ENCODE data around the gene CLMN.
"Not testable (repeated sequence)": the region's sequence is repeated elsewhere in the genome, so short reads cannot be mapped to it uniquely, and the experiment has no call there.

The CLMN gene

DNA sequence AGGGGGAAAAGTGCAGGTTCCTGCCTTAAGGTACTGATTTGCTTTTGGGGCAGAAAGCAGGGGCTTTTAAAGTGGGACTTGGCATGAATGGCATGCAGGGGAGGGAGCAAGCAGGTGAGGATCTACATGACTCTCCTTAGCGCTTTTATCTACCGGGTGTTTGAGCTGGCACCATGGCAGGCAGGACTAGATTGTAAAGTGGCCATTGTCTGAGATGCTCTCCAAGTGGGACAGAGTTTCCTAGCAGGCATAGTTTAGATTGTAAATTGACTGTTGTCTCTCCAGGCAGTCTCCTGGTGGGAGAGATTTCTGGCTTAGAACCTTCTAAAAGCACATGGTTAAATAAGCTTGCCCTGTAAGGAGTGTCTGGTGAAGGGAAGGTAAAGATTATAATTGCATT, 157.1 kb downstream of the CLMN start:
- no peak for DNase-seq (ENCODE audit: low spot score)

DNA sequence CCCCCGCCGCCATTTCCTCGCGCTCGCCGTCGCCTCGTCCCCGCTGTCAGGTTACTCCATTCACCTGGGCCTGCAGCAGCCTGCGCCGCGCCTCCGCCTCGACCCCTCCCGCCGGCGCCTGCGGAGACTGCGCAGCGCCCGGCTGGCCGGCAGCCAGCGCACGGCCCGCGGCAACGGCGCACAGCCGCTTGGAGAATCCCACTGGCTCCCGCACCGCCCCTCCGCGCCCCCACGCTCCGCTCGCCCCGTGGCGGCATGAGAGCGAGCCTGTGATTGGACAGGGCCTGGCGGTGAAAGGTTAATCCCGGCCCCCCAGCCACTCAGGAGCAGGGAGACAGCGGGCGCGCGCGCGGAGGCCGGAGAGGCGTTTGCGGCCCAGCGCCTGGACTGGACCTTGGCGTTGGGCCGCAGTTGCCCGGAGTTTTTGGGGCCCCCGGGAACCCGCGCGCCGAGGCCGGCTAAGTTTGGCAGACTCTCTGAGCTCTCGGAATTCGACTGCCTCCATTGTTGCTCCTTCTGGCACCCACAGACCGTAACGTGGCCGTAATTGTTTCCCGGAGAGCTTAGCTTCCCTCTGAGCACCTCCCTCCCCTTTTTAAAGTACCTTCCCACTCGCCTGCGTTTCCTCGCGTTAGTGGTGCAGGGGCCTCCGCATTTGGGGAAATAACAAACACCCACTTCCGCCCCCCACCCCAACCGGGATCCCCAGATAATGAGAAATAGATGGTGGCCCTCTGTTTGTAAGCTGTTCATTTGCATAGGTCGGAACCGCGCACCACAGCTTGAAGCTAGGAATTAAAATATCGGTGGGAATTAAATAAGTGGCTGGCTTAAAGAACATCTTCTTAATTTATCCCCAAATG, 162.2 kb downstream of the CLMN start, which contains the start of gene DICER1:
TSS of gene DICER1 (minus strand) at position 203 of the 863 bp plus-strand sequence. CDS start 24,071 bp downstream, outside the sequence.
- peak; percentile 90 for DNase-seq (ENCODE audit: low spot score)

DNA sequence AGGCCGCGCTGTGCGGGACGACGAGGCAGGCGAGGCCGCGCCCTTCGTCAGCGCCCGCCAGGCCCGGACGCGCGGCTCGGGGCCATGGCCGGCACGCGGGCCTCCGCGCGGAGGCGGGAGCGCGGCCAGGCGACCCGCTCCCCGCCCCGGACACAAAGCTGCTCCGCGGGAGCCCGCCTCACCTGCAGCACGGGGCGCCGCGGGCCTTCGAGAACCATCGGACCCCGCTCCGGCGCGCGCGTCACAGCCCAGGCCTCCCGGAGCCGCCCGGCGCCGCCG, 162.7 kb downstream of the CLMN start:
- no peak for DNase-seq (ENCODE audit: low spot score)

DNA sequence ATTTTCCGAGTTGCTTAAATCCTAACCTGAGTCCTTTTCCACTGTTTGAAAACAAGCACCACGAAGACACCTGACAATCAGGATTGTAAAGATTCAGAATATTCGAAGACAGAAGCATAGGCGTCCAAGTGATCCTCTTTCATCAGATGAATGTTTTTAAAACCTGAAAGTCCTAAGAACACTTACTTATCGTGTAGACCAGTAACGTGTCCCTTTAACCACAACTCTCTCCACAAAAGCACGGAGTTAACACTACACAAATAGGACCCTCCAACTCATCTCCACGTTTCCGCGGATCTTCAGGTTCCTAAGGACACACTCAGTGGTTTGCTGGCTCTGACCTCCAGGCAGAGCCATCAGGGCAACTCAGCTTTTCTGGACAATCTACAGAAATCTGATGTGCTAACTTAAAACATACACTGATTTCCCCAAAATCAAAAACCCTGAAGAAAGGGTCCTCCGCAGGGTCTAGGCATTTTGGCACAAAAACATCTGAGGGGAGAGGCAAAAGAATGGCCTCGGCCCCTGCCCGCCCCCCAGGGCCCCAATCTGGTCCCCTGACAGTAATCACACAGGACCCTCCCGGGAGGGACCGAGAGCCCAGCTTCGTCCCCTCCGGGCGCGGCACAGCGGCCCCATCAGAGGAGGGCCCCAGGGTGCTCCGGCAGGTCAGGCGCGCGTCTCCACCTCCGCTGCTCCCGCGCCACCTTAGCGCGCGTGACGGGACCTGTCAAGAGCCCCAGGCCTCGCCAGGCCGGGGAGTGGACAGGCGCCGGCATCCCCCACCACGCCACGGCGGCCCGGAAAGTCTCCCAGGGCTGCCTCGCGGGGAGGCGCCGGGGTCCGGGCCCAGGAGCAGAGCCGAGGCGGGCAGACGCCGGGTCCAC, 163.3 kb downstream of the CLMN start:
- DNase-seq (ENCODE audit: low spot score), result peak; percentile 42

DNA sequence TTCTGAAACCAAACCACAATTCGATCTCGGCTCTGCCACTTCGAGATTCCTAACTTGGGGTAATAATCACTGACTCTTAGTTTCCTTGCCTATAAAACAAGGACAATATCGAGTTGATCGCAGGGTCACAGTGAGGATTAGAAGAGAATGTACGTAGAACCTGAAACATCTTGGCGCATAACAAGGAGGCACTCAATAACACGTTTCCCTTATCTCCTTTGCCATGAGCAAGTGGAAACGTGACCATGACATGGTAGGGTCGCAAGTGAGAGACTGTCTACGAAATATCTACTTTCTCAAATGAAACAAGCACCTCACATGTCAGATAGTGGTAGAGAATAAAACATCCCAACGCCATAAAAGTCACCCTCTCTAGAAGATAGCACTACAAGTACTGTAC, 164.7 kb downstream of the CLMN start:
- no peak for DNase-seq (ENCODE audit: low spot score)

DNA sequence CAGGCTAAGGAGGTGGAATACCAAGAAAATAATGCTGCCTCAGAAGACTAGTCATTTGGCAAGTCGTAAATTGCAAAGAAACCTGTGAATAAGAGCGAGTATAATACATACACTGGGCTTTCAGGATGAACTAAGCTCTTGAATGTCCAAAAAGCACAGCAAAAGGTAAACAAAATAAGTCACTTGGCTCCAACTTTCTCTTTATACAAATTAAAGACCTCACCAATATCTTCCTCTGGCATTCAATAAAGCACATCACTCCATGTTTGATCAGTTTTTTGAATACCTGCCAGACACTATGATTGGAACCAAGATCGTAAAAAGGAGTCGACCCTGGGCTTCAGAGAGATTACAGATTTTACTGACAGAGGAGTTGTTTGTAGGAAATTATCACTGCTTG, 165.8 kb downstream of the CLMN start:
- DNase-seq (ENCODE audit: low spot score), result no peak

DNA sequence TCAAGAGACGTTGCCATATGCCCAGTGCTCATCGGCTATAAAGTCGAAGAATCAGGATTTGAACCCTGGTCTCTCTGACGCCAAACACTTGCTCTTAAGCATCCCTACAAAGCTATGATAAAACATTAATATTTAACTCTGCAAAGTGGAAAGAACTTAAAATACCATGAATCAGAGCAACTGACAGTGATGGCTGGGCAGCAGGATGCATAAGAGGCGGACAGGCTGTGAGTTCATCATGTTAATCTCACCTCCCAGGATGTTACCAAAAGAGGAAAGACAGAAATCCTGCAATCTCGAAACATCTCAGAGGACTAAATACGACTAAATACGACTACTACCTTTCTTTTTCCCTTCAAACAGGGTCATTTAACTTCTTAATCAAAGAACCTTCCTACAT, 168.1 kb downstream of the CLMN start:
- DNase-seq (ENCODE audit: low spot score), result no peak

DNA sequence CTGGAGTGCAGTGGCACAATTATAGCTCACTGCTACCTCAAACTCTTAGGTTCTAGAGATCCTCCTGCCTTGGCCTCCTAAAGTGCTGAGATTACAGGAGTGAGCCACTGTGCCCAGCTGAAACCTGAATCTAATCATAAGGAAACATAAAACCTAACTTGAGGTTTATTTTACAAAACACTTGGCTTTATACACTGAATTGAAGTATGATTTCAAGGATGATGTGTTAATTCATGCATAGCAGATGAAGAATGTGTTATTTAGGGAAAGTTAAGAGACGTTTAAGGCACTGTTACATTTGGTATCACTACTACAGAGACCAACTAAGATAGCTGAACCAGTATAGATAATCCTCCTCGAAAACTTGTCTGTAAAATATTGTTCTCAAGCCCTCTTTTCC, 168.8 kb downstream of the CLMN start:
- no peak for DNase-seq (ENCODE audit: low spot score)

DNA sequence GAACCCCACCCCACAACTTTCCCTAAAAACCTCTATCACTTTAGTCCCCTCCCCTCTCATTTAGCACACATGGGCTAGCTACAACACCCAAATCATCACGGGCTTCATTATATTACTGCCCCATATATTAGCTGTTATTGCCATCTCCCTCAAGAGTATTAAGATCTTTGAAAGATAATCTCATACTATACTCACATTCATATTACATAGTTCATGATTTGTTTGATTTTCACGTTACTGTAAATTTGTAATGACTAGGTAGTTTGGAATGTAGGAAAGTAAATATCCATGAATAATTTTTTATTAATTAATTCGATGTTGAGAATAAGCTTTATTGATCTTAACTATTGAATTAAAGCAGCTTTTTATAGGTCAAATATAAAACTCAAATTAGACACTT, 170.3 kb downstream of the CLMN start:
- DNase-seq (ENCODE audit: low spot score), result no peak

DNA sequence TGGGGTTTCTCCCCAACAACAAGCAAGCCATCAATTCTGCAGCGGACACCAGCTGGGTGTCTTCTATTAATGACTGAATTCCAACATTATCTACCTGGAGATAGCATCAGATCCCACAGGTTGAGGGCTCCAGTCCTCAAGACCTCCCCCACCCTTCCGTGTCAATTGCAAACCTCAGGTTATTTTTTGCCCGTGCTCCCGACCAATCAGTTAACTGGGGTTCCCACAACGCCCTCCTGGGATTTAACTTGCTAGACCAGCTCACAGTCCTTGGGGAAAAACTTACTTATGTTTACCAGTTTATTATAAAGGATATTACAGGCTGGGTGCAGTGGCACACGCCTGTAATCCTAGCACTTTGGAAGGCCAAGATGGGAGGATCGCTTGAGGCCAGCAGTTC, 172.1 kb downstream of the CLMN start:
- no peak for DNase-seq (ENCODE audit: low spot score)

DNA sequence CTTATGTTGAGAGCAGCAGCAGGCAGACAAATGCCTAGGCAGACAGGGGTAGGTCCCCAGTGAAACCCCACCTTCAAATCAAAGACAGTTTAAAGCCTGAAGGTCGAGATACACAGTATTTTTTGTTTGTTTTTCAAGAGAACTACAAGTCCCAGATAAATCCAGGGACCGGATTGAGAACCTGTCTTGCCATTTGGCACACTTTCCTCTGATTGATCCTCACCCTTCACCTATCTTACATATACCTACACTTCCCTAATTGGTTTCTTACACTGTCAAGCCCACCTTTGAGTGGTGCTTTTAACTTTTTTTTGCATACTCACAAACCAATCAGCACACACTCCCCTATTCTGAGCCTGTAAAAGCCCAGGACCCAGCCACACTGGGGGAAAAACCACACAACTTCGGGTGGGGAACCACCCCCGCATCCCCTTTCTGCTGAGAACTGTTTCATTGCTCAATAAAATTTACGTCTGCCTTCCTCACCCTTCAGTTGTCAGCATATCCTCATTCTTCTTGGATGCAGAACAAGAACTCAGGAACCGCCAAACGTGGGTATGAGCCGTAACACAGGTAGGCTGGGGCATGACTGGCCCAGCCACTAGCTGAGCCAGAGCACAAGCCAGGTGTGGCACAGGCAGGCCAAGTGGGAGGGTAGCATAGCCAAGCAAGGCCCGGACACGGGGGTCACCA, 173.5 kb downstream of the CLMN start:
- DNase-seq (ENCODE audit: low spot score), result no peak

DNA sequence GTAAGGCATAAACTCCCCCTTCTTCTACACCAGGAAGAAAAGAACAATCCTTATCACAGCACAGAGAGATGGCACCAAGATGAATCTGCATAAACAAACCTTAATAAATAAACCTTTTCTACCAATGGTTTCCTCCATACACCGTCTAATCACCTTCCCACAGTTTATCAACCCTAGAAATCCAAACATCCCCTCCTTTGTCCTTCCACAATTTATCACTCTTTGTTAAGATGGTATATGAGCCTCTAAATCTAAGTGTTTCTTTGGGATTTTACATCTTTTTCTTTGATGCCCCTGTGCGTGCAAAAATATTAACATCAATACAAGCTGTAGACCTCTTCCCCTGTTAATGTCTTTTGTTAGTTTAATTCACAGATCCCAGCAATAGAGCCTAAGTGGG, 174.9 kb downstream of the CLMN start:
- no peak for DNase-seq (ENCODE audit: low spot score)

DNA sequence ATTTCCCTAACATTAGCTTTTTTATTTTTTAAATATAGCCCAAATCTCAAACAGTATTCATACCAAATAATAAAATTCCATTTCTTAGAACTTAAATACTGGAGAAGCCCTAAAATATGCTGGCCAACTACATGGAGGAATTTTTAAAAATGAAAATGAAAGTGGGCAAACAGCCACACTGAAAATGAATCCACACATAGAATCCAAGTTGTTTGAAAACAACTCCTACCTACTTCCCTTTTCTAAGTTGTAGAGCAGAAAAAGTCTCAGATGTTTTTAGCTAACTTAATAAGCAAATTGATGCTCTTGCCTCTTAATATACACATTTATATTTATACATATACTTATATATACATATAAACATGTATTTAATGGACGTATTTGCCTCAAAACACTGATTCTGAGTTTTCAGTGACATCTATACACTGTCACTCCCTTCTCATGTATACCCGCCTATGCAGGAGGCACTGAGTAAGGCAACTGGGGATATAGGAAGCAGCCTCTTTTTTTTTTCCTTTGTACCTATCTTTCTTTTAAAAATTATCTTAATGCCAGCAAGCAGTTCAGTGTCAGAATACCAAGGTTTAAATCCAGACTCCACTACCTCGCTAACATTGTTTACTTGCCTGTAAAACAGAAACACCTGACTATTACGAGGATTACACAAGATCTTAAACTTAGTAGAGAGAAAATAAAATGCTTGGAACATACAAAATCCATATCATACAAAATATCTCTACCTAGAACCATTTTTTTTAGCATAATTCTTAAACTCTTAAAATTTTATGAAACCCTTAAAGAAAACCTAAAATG, 175.7 kb downstream of the CLMN start:
- DNase-seq (ENCODE audit: low spot score), result peak; percentile 51

DNA sequence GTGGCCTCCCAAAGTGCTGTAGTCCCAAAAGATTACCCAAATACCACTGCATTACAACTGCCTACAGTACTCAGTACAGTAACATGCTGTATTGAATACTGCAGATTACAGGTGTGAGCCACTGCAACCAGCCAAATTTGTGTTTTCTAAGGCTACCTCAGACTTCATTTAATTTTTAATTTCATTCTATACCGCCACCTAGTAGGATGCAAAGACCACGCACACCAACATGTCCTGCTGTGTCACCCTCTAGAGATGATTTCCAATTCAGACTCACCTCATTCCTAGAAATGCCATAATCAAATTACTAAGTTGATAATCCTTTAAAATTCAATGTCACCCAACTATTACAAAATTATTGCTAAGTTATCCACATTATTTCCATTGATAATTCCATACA, 177.5 kb downstream of the CLMN start:
- DNase-seq (ENCODE audit: low spot score), result no peak

DNA sequence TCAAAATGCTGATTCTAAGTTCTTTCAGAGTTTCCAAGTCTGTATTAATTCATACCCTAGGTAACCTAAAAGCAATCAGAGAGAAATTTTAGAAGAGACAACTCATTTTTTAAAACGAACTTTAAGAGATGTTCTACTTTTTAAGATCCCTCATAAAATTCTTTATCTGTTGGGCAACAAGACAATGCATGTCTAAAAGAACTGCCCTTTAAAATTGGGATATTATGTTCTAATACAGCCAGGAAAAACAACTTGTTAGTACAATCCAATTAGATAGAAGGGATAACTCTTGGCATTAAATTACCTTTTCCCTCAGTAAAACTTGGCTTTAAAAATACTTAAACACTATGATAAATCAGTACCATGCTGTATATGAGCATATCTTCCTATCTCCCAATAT, 178.0 kb downstream of the CLMN start:
- no peak for DNase-seq (ENCODE audit: low spot score)

DNA sequence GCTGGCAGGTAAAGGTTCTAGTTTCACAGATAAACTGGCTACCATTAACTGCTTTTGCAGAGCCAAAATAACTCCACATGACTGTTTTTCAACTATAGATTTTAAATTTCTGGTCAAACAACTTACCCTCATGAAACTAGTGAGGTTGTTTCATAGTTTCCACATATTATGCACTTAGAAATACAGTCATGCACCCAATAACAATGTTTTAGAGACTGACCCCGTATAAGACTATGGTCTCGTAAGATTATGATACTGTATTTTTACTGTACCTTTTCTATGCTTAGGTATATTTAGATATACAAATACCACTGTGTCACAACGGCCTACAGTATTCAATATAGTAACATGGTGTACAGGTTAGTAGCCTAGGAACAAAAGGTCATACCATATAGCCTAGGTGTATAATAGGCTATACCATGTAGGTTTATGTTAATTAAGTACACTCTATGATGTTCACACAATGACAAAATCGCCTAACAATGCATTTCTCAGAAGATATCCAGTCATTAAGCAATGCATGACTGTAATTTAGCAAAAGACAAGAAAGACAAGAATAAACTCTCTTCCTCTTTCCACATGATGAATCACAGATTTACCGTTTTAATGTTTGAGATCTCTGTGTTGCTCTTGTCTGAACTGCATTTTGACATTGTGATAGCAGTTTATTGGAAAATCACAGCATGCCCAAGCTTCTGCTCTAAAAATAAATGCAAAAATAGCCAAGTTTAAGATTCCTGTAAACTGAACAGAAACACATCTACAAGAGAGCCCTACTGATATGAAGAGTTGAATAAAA, 179.4 kb downstream of the CLMN start:
- DNase-seq (ENCODE audit: low spot score), result peak; percentile 40

DNA sequence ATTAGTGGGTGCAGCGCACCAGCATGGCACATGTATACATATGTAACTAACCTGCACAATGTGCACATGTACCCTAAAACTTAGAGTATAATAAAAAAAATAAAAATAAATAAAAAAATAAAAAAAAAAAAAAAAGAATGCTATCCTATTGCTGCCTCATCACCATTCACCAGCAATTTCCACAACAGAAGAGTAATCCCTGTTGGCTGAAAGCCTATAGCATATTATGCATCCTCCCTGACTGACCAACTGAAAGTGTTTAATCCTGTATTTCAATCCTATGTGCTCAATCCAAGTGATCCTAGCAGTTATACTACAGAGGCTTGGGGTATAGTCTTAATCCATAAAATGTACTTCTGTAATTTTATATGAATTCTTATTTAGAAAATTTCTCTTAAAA, 180.8 kb downstream of the CLMN start:
- no peak for DNase-seq (ENCODE audit: low spot score)

DNA sequence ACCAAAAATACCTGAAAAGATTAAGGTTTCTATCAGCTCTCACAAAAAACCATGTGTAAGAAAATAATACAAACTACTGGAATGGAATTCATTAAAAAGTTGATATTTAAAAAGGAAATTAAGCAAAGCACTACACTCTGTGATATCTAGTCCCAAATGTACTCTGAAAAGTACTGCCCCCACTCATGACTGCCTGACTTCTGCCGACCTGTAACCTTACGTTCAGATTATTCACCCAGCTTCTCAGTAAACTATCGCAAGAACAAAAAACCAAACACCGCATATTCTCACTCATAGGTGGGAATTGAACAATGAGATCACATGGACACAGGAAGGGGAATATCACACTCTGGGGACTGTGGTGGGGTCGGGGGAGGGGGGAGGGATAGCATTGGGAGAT, 181.3 kb downstream of the CLMN start:
- DNase-seq (ENCODE audit: low spot score), result not testable (repeated sequence)

DNA sequence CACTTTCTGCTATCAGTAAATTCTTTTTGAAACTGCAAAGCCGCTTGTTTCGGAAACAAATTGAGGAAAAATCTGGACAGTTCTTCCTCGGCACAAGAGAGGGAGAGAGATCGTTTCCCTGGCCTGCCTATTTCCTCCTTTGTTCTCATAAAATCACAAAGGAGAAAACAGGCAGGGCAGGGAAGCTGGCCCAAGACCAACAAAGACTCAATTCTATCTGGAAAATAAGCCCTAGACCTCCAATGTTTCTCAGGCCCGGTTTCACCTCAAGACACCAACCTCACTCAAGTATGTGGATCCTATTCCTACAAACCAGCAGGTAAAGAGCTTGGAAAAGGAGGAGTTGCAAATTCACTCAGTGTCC, 181.9 kb downstream of the CLMN start:
- no peak for DNase-seq (ENCODE audit: low spot score)

DNA sequence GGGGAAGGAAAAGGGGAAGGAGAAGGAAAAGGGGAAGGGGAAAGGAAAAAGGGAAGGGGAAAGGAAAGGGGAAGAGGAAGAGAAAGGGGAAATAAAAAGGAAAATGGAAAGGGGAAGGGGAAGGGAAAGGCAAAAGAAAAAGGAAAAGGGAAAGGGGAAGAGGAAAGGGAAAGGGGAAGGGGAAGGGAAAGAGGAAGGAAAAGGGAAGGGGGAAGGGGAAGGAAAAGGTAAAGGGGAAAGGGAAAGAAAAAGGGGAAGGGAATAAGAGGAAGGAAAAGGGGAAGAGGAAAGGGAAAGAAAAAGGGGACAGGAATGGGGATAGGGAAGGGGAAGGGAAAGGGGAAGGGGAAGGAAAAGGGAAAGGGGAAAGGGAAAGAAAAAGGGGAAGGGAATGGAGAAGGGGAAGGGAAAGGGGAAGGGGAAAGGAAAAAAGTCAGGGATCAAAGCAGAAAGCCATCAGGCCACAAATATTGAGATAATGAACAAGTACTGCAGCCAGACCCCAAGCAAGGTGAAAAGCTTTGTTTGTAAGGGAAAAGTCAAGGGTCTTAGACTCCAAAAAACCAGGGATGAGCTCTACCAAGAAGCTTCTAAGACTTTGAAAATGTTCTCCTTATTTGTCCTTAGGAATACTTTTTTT, 182.4 kb downstream of the CLMN start:
- DNase-seq (ENCODE audit: low spot score), result no peak

DNA sequence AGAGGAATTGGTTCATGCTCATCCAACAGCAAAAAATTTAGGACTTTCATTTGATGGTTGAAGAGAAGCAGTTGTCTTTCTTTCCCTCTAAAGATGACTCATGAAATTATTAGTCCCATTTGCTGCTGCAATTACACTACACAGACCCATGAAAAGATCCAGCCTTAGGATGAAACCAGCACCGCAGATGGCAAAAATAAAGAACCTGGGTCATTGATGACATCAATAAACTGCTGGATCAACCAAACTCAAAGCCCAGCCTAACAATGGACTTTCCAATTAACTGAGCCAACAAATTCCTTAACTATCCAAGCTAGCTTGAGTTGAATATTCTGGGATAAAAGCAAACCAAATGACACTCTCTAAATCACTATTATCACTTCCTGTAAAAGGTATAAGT, 183.1 kb downstream of the CLMN start:
- no peak for DNase-seq (ENCODE audit: low spot score)

All from NAMALWA (cell line).